ENCODE results near the gene OR2V2.
"Not testable (repeated sequence)": the region's sequence is repeated elsewhere in the genome, so short reads cannot be mapped to it uniquely, and the experiment has no call there.

The OR2V2 gene

GRCh38 chr5:181146927-181147636 is at the start of gene OR2V2:
TSS of gene OR2V2 (plus strand) at chr5:181147586. CDS start at chr5:181154943, 7,357 bp downstream.
- DNase-seq: not testable (repeated sequence)

- DNase-seq: not testable (repeated sequence)
Observed at GRCh38 chr5:181097759-181098491, 49.5 kb upstream of the OR2V2 start.

- peak; percentile 68 for DNase-seq
Observed at GRCh38 chr5:181098762-181099601, 48.4 kb upstream of the OR2V2 start.

GRCh38 chr5:181099602-181100086 is 47.7 kb upstream of the OR2V2 start:
- DNase-seq: no peak

- no peak for DNase-seq
Observed at GRCh38 chr5:181100121-181100875, 47.1 kb upstream of the OR2V2 start.

- DNase-seq: not testable (repeated sequence)
Observed at GRCh38 chr5:181101030-181101641, 46.2 kb upstream of the OR2V2 start.

- not testable (repeated sequence) for DNase-seq
Observed at GRCh38 chr5:181101930-181102674, 45.3 kb upstream of the OR2V2 start.

GRCh38 chr5:181104259-181104568 is 43.2 kb upstream of the OR2V2 start:
- not testable (repeated sequence) for DNase-seq

GRCh38 chr5:181104606-181105390 is 42.6 kb upstream of the OR2V2 start:
- not testable (repeated sequence) for DNase-seq

GRCh38 chr5:181105391-181106025 is 41.9 kb upstream of the OR2V2 start:
- DNase-seq: no peak

GRCh38 chr5:181107699-181108098 is 39.7 kb upstream of the OR2V2 start:
- peak; percentile 95 for DNase-seq

- no peak for DNase-seq
Observed at GRCh38 chr5:181108578-181109165, 38.7 kb upstream of the OR2V2 start.

- DNase-seq: peak; percentile 71
Observed at GRCh38 chr5:181109489-181110013, 37.8 kb upstream of the OR2V2 start.

GRCh38 chr5:181111010-181111409 is 36.4 kb upstream of the OR2V2 start:
- no peak for DNase-seq

GRCh38 chr5:181112476-181112875 is 34.9 kb upstream of the OR2V2 start:
- no peak for DNase-seq

GRCh38 chr5:181113572-181113971 is 33.8 kb upstream of the OR2V2 start:
- not testable (repeated sequence) for DNase-seq

GRCh38 chr5:181114284-181114843 is 33.0 kb upstream of the OR2V2 start:
- no peak for DNase-seq

GRCh38 chr5:181114844-181115778 is 32.3 kb upstream of the OR2V2 start:
- no peak for DNase-seq

Data from hematopoietic multipotent progenitor cell treated with erythropoietin and hydrocortisone succinate and interleukin-3 and kit ligand, for 8 days (in vitro differentiated cells).